GM12873 (cell line): ENCODE data around the gene TDRD3.

Source experiments
- TF ChIP-seq, protein P1 (sequence below): IDR thresholded peaks from 2 replicates; pipeline ENCODE4 v1.5.1; 2012; ENCODE audit warnings: low read depth, mild to moderate bottlenecking, moderate library complexity, low read length, control low read depth; ENCODE audit not compliant: insufficient read depth; ENCODE audit errors: missing control alignments

The TDRD3 gene

DNA sequence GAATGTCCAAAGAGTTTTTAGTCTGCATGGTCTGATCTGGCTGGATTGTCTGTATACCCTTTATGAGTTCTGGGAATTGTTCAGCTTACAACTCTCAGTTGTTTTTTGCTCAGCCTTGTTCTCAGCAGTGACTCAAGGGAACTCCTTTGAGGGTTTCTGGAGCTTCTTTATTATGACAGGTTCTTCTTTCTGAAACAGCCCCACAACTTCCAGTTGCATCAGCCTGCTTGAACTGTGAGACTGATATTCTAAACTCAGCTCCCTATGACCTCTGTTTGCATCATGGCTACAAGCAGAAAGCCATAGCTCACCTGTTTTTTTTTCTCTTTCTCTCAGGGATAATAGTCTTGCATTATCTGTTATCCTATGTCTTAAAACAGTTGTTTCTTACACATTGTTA, 85.0 kb downstream of the TDRD3 start:
- TF ChIP-seq, protein P1, sequence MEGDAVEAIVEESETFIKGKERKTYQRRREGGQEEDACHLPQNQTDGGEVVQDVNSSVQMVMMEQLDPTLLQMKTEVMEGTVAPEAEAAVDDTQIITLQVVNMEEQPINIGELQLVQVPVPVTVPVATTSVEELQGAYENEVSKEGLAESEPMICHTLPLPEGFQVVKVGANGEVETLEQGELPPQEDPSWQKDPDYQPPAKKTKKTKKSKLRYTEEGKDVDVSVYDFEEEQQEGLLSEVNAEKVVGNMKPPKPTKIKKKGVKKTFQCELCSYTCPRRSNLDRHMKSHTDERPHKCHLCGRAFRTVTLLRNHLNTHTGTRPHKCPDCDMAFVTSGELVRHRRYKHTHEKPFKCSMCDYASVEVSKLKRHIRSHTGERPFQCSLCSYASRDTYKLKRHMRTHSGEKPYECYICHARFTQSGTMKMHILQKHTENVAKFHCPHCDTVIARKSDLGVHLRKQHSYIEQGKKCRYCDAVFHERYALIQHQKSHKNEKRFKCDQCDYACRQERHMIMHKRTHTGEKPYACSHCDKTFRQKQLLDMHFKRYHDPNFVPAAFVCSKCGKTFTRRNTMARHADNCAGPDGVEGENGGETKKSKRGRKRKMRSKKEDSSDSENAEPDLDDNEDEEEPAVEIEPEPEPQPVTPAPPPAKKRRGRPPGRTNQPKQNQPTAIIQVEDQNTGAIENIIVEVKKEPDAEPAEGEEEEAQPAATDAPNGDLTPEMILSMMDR: no peak

DNA sequence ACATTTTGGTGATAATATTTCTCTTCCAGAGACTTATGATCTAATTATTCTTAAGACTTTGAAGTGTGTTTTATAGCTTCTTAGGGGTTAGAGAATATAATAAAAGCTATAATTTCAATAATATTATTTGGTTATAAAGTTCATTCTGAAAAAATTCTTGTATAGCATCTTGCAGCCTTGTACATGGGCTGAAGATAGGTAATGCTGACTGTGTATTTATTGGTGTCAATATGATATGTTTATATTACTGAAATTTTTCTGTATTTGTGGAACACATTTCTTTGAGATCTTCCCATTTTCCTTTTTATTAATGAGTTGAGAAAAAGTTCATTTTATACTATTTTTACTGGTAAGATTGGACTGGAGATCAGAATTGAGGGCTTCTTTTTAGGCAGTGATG, 87.8 kb downstream of the TDRD3 start:
- TF ChIP-seq, protein P1: no peak

DNA sequence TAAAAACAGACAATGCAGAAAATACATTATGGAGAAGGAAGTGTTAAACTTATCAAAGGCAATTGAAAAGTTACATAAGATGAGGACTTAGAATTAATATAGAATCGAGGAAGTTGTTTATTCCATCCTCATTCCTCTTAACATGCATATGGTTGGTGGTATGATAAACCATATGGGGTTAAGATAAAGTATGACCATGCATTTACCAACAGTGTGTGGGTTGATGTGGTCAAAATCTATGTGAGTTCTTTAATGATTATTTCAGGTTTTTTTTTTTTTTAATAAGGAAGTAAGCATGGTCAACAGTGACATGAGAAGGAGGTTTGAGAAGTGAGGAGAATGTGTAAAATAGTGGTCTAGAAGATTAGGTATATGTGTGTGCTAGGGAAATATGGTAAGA, 94.5 kb downstream of the TDRD3 start:
- TF ChIP-seq, protein P1: no peak

DNA sequence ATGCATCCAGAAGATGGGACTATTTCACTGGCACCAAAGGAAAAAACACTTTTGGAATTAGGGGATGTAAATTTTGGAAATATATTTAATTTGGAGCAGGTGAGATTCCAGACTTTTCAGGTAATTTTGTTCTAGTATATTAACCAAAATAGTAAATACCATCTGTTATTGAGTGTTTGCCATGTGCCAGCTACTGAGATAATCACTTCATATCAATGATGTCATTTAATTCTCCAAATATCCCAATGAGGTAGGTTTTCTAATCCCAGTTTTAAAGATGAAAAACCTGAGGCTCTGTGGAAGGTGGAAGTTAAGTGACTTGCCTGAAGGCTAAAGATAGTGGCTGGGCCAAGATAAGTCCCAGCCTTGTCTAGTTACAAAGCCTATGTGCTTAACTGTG, 95.2 kb downstream of the TDRD3 start:
- TF ChIP-seq, protein P1: no peak

DNA sequence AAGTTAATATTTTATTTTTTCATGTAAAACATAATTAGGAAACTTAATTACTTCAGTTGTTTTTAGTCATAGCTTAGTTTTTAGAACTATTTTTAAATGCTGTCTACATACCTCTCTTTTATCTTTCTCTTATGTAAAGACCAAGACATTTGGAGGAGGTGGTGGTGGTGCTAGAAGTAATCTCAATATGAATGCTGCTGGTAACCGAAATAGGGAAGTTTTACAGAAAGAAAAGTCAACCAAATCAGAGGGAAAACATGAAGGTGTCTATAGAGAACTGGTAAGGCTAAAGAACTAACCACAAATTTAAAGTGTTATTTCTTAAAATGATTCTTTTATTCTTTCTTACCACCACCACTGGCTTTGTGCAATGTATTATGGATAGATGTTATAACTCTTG, 97.3 kb downstream of the TDRD3 start:
- TF ChIP-seq, protein P1: no peak

DNA sequence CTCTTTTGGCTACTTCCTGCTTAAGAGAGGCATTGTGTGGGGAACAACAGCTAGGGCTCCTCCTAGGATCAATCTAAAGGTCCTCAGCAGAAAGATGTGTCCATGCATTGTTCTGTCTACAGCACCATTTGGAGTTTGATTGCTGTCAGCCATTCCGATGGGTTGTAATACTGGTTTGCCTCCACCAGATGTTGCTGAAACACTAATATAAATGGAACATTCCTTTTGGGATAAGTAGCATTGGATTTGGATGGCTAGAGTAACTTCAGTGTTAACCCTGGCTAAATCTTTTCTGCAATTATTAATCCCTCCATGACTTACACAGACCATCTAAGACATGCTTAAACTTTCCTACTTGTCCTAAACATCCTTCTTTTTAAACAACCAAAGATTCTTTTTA, 104.2 kb downstream of the TDRD3 start:
- TF ChIP-seq, protein P1: no peak

DNA sequence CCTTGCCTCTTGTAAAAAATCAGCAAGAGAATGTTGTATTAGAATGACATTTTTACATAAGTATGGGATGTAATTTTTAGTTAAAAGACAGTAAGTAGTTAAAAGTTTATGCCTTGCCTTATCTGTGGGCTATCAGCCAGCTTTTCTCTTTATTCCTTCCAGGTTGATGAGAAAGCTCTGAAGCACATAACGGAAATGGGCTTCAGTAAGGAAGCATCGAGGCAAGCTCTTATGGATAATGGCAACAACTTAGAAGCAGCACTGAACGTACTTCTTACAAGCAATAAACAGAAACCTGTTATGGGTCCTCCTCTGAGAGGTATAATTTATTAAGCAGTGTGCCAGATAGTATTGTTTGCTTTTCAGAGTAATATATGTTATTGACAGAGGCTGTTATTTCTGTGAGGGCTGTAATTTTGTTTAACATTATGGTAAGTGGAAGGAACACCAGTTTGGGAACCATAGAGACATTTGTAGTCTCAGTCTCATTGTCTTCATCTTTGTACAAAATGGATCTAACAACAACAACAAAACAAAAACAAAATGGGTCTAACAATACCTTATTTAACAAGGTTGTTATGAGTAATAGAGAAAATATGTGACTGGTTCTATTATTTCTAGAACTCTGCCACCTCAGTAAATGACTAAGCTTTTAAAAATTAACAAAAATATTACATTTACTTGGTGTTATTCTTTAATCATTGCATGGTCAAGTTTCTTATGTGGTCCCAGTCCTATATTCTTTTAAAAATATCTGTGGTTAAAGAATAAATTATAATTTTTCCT, 112.8 kb downstream of the TDRD3 start:
- TF ChIP-seq, protein P1: no peak

DNA sequence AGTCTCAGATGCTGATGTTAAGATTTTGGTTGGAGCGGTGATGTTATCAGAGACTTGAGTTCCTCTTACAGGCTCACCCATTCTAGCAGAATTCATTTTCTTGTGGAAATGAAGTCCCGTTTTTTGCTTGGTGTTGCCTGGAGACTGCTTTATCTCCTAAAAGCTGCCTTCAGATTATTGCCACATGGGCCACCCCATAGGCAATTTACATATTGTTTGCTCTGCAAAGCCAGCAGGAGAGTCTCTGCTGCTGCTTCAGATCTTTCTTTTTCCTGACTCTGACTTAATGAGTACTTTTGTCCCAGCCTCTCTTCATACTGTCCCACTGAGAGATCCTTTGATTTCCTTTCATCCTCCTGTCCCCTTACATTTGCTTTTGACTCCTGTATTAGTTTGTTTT, 114.6 kb downstream of the TDRD3 start:
- TF ChIP-seq, protein P1: no peak
